ENCODE results near the gene NEK10.

Gene NEK10

DNA sequence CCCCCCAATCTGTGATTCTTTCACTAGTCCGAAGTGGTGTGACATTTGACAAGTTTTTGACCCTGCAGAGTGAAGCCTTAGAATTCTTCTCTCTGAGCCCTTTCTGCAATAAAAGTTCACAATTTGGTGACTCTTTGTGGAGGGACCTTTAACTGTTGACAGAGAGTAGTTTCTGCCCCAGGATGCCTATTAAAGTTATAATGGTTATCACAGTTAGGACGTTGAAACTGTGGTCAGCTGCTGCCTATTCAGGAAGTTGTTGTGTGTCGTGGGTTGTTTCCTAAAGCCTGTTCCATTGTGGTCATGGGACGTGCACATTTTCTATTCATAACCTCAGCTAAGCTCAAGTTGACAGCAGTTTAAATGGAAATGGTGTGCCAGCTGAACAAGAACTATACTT, 274.5 kb downstream of the NEK10 start:
- H3K27me3 Mint-ChIP-seq, result peaks cover 16% of the 10 kb centered on the region
- H3K27ac Mint-ChIP-seq (ENCODE audit: low read depth), result no peak overlapping the region
- H3K36me3 Mint-ChIP-seq (ENCODE audit: insufficient read depth), result no peaks in the 10 kb centered on the region

GRCh38 chr3:27093771-27094170, 275.4 kb downstream of the NEK10 start:
- Mint-ChIP-seq H3K4me3 (no peak overlapping the region), H3K4me1 (no peaks in the 10 kb centered on the region), H3K27me3 (peaks cover 16% of the 10 kb centered on the region), H3K9me3 (no peaks in the 10 kb centered on the region), H3K27ac (ENCODE audit: low read depth) (no peak overlapping the region), H3K36me3 (ENCODE audit: insufficient read depth) (no peaks in the 10 kb centered on the region)
- ATAC-seq (replicated peaks; ENCODE audit: extremely low read depth, poor library complexity, severe bottlenecking) (no peak), DNase-seq (ENCODE audit: low spot score in 2 of 2) (no peak)

More for the DNA sequence above, 274.5 kb downstream of the NEK10 start:
- ATAC-seq (replicated peaks; ENCODE audit: extremely low read depth, poor library complexity, severe bottlenecking) (no peak), DNase-seq (ENCODE audit: low spot score in 2 of 2) (no peak)
- H3K4me3 Mint-ChIP-seq, result no peak overlapping the region
- no peaks in the 10 kb centered on the region for H3K9me3 Mint-ChIP-seq
- no peaks in the 10 kb centered on the region for H3K4me1 Mint-ChIP-seq

- no peak for ATAC-seq (replicated peaks; ENCODE audit: extremely low read depth, poor library complexity, severe bottlenecking)
- Mint-ChIP-seq H3K4me3 (no peak overlapping the region), H3K27ac (ENCODE audit: low read depth) (no peak overlapping the region), H3K36me3 (ENCODE audit: insufficient read depth) (no peaks in the 10 kb centered on the region), H3K4me1 (no peaks in the 10 kb centered on the region), H3K27me3 (peaks cover 10% of the 10 kb centered on the region), H3K9me3 (no peaks in the 10 kb centered on the region)
- no peak for DNase-seq (ENCODE audit: low spot score in 2 of 2)
Measured at GRCh38 chr3:27090275-27091041, 278.7 kb downstream of the NEK10 start.

GRCh38 chr3:27089645-27090044, 279.5 kb downstream of the NEK10 start:
- ATAC-seq (replicated peaks; ENCODE audit: extremely low read depth, poor library complexity, severe bottlenecking) (no peak), DNase-seq (ENCODE audit: low spot score in 2 of 2) (no peak)
- H3K27ac Mint-ChIP-seq (ENCODE audit: low read depth), result no peak overlapping the region
- no peak overlapping the region for H3K4me3 Mint-ChIP-seq
- H3K36me3 Mint-ChIP-seq (ENCODE audit: insufficient read depth), result no peaks in the 10 kb centered on the region
- peaks cover 10% of the 10 kb centered on the region for H3K27me3 Mint-ChIP-seq
- H3K9me3 Mint-ChIP-seq, result no peaks in the 10 kb centered on the region
- no peaks in the 10 kb centered on the region for H3K4me1 Mint-ChIP-seq

DNA sequence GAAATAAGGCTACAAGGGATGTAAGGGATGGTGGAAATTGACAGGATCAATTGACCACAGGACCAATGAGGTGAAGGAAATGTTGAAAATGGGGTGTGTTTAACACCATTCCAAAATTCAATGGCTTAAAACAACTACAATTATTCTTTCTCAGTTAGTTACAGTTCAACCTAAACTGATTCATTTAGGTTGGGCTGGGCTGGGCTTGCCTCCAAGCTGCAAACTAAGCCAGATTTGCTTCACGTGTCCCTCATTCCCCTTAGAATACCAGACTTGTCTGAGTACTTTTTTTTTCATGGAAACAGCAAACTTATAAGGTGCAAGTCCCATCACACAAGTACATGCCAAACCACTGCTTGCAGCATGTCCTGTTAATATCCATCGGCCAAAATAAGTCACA, 280.1 kb downstream of the NEK10 start:
- Mint-ChIP-seq H3K4me3 (no peak overlapping the region), H3K9me3 (no peaks in the 10 kb centered on the region), H3K4me1 (no peaks in the 10 kb centered on the region), H3K27ac (ENCODE audit: low read depth) (no peak overlapping the region), H3K36me3 (ENCODE audit: insufficient read depth) (no peaks in the 10 kb centered on the region), H3K27me3 (peaks cover 10% of the 10 kb centered on the region)
- ATAC-seq (replicated peaks; ENCODE audit: extremely low read depth, poor library complexity, severe bottlenecking) (no peak), DNase-seq (ENCODE audit: low spot score in 2 of 2) (no peak)

DNA sequence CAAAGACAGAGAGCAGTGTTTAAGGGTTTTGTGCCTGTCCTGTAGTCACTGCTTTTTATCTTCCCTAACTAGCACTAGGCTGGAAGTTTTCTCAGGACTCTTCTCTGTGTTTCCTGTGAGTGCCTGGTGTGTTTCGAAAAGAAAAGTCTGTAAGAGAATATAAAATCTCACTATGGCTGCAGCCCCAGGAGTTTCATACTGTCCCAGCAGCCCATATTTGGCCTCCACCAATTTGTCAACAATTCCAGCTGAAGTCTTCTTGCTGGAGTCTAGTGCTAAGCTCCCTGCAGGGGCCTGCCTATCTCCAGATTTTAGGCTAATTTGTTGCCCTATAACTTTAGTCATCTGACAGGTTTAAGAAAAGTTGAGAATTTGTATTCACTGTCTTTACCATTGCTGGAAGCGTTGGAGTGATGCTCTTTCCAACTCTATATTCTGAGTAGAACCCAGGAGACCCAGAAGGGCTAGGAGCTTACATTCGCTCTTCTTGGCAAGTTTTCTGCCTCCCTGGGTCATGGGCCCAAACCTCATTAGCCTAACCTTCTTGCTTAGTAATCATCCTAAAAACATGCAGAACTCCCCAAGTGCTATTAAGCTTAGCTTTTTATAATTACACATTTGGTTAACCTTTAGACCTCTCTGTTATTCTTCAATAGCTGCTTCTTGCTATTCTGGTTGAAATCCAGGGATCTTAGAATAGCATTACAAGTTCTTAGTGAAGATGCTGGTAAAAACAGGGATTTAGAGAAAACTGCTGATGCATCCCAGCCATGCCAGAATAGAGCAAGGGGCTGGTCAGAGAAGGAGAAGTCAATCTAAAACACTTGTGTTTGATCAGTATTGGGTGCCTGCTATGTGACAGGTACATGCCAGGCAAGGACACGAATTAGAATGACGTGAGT, 283.1 kb downstream of the NEK10 start:
- no peak for ATAC-seq (replicated peaks; ENCODE audit: extremely low read depth, poor library complexity, severe bottlenecking)
- peaks cover 4% of the 10 kb centered on the region for H3K27me3 Mint-ChIP-seq
- H3K4me3 Mint-ChIP-seq, result no peak overlapping the region
- no peaks in the 10 kb centered on the region for H3K36me3 Mint-ChIP-seq (ENCODE audit: insufficient read depth)
- H3K4me1 Mint-ChIP-seq, result no peaks in the 10 kb centered on the region
- H3K27ac Mint-ChIP-seq (ENCODE audit: low read depth), result no peak overlapping the region
- no peak for DNase-seq (ENCODE audit: low spot score in 2 of 2)
- no peaks in the 10 kb centered on the region for H3K9me3 Mint-ChIP-seq

- DNase-seq (ENCODE audit: low spot score in 2 of 2), result no peak
- no peaks in the 10 kb centered on the region for H3K4me1 Mint-ChIP-seq
Measured at GRCh38 chr3:27081992-27082607, 287.1 kb downstream of the NEK10 start.

GRCh38 chr3:27081566-27081965, 287.6 kb downstream of the NEK10 start:
- peaks cover 8% of the 10 kb centered on the region for H3K27me3 Mint-ChIP-seq
- ATAC-seq (replicated peaks; ENCODE audit: extremely low read depth, poor library complexity, severe bottlenecking) (no peak), DNase-seq (ENCODE audit: low spot score in 2 of 2) (no peak)
- H3K27ac Mint-ChIP-seq (ENCODE audit: low read depth), result no peak overlapping the region
- H3K4me3 Mint-ChIP-seq, result no peak overlapping the region
- no peaks in the 10 kb centered on the region for H3K4me1 Mint-ChIP-seq
- H3K36me3 Mint-ChIP-seq (ENCODE audit: insufficient read depth), result no peaks in the 10 kb centered on the region
- H3K9me3 Mint-ChIP-seq, result no peaks in the 10 kb centered on the region

More at GRCh38 chr3:27081992-27082607, 287.1 kb downstream of the NEK10 start:
- Mint-ChIP-seq H3K4me3 (no peak overlapping the region), H3K9me3 (no peaks in the 10 kb centered on the region), H3K27me3 (peaks cover 5% of the 10 kb centered on the region), H3K36me3 (ENCODE audit: insufficient read depth) (no peaks in the 10 kb centered on the region), H3K27ac (ENCODE audit: low read depth) (no peak overlapping the region)
- ATAC-seq (replicated peaks; ENCODE audit: extremely low read depth, poor library complexity, severe bottlenecking), result no peak

DNA sequence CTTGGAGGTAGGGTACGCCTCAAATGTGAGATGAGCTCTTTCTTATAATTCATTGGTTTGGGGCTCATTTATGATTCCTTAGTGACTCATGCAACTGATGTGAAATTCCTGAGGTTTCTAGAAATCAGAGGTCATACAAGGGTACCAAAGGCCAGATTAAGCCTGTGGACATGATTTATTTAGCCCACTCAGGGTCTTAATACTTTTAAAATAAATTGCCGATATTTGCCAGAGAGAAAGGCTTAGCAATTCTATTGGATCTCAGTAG, 289.0 kb downstream of the NEK10 start:
- H3K27ac Mint-ChIP-seq (ENCODE audit: low read depth), result no peak overlapping the region
- no peak for ATAC-seq (replicated peaks; ENCODE audit: extremely low read depth, poor library complexity, severe bottlenecking)
- H3K36me3 Mint-ChIP-seq (ENCODE audit: insufficient read depth), result no peaks in the 10 kb centered on the region
- H3K27me3 Mint-ChIP-seq, result peaks cover 13% of the 10 kb centered on the region
- no peaks in the 10 kb centered on the region for H3K9me3 Mint-ChIP-seq
- no peak overlapping the region for H3K4me3 Mint-ChIP-seq
- no peak for DNase-seq (ENCODE audit: low spot score in 2 of 2)
- no peaks in the 10 kb centered on the region for H3K4me1 Mint-ChIP-seq

DNA sequence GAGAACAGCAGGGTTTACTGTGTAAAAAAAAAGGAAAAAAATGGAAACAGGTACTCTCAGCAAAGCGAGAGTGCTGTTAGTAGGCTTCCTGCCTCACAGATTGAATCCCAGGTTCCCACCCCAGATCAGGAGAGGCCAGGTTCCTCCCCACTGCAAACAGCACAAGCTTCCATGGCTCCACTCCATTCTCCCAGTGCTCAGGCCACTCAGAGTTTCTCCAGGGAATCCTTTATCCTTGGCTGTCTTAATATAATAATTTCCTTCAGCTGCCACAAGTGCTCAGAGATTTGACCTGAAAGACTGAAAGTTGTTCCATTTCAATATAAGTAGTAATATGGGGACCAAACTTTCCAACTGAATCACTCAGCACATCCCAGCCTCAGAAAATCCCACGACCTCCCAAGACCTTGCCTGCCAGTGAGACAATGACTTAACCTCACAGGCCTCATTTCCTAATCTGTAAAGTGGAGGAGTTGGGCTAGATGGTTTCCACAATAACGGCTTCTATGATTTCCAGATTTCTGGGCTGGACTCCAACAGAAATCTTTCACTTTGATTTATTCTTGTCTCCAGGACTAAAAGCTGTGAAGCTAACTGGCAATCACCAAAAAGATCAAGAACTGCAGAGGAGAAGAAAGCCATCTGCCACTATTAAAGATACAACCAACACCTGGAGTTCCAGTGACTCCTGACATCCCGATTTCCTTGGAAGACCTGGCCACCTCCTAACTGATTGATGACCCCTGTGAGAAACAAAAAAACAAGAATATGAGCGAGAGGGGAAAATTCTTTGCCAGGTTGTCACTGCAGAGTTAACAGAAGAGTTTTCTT, 289.5 kb downstream of the NEK10 start:
- H3K27me3 Mint-ChIP-seq, result peaks cover 18% of the 10 kb centered on the region

DNA sequence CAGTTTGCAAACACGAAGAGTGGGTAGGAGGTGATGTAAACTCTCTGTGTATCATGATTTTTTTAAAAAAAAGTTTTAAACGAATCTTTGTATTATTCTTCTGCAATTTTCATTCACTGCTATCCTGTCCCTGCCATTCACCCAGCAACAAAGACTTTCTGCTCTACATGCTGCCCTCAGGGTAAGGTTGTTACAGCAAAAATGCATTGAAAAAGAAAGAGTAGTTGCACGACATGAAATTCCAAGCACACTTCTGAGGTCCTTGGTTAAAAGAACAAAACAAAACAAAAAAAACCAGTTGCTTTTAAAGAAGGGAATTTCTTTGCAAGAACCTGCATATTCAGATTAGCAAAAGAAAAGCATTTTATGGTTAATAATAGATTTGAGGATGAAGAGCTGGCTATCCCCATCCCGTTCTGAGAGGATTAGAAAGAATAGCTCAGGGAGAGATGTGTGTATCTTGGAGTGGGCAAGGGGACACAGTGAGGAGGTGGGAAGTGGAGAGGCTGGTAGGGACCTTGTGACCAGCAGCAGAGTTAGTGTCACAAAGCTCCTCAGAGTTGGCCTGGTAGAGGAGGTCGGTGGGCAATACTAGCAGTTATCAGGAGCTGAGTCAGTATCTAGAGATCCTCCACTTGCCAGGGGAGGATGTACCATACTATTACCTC, 290.8 kb downstream of the NEK10 start:
- peaks cover 25% of the 10 kb centered on the region for H3K27me3 Mint-ChIP-seq
- H3K36me3 Mint-ChIP-seq (ENCODE audit: insufficient read depth), result no peaks in the 10 kb centered on the region
- no peak for ATAC-seq (replicated peaks; ENCODE audit: extremely low read depth, poor library complexity, severe bottlenecking)
- H3K9me3 Mint-ChIP-seq, result no peaks in the 10 kb centered on the region
- no peak overlapping the region for H3K4me3 Mint-ChIP-seq
- no peak overlapping the region for H3K27ac Mint-ChIP-seq (ENCODE audit: low read depth)
- no peaks in the 10 kb centered on the region for H3K4me1 Mint-ChIP-seq
- DNase-seq (ENCODE audit: low spot score in 2 of 2), result no peak

More for the DNA sequence above, 289.5 kb downstream of the NEK10 start:
- Mint-ChIP-seq H3K36me3 (ENCODE audit: insufficient read depth) (no peaks in the 10 kb centered on the region), H3K9me3 (no peaks in the 10 kb centered on the region), H3K4me1 (no peaks in the 10 kb centered on the region), H3K4me3 (no peak overlapping the region), H3K27ac (ENCODE audit: low read depth) (no peak overlapping the region)
- ATAC-seq (replicated peaks; ENCODE audit: extremely low read depth, poor library complexity, severe bottlenecking) (no peak), DNase-seq (ENCODE audit: low spot score in 2 of 2) (no peak)
